Gastrocnemius medialis (tissue), 4 donors: ENCODE data around the gene TTYH3. TPM values are rescaled to one million over a fixed set of nuclear protein-coding genes. Genes with fewer than 3 reads are reported as not detected.

Experiments used
- ATAC-seq, 2 donors: fragments of 150-250 bp; one replicate each; pipeline ENCODE4 v1.9.1; 2016
- DNase-seq, 2 donors: peaks; one replicate each; pipeline ENCODE4 v3.0.0-alpha.2; 2019
- H3K27ac ChIP-seq, 4 donors: fragments of 200-600 bp; sonication (generic); 1 replicate in 1 of 4; 2 replicates in 3 of 4; pipeline ENCODE4 v1.5.1; 2016 to 2018; ENCODE audit warnings: mild to moderate bottlenecking in 2 of 4, moderate library complexity in 1 of 4
- H3K27me3 ChIP-seq, 3 donors: fragments of 200-600 bp; sonication (generic) in 2 of 3; 1 replicate in 1 of 3; 2 replicates in 2 of 3; pipeline versions ENCODE4 v1.5.1 to v1.6.0; 2016 to 2019; ENCODE audit warnings: mild to moderate bottlenecking in 1 of 3, moderate library complexity in 1 of 3
- H3K36me3 ChIP-seq, 2 donors: fragments of 200-600 bp; sonication (generic) in 1 of 2; one replicate each; pipeline ENCODE4 v1.5.1; 2017 to 2018
- H3K4me1 ChIP-seq, 2 donors: fragments of 200-600 bp; sonication (generic) in 1 of 2; one replicate each; pipeline ENCODE4 v1.5.1; 2016 to 2017; ENCODE audit warnings: mild to moderate bottlenecking in 2 of 2
- H3K4me3 ChIP-seq, 4 donors: fragments of 200-600 bp; sonication (generic) in 3 of 4; 1 replicate in 1 of 4; 2 replicates in 3 of 4; pipeline ENCODE4 v1.5.1; 2016 to 2019; ENCODE audit warnings: mild to moderate bottlenecking in 2 of 4
- H3K9me3 ChIP-seq, 3 donors: fragments of 200-600 bp; sonication (generic) in 2 of 3; 1 replicate in 1 of 3; 2 replicates in 2 of 3; pipeline ENCODE4 v1.5.1; 2016 to 2019
- CTCF ChIP-seq, 5 experiments: fragments of 450-650 bp in 3 of 5; fragments of 200-600 bp in 2 of 5; sonication (generic) in 2 of 5; IDR thresholded peaks in 4 of 5; conservative IDR thresholded peaks in 1 of 5; 1 replicate in 4 of 5; 2 replicates in 1 of 5; pipeline ENCODE4 v1.5.1; 2016 to 2019; ENCODE audit warnings: antibody characterized with exemption in 5 of 5, mild to moderate bottlenecking in 3 of 5, moderate library complexity in 3 of 5
- POLR2A ChIP-seq, 2 donors: fragments of 450-650 bp; IDR thresholded peaks; one replicate each; pipeline ENCODE4 v1.6.1; 2017; ENCODE audit warnings: antibody characterized with exemption in 2 of 2, mild to moderate bottlenecking in 2 of 2, moderate library complexity in 2 of 2
- in situ Hi-C, 4 donors: fragments of 200-750 bp; cut with MboI; loops; one replicate each; pipeline versions ENCODE4 v1.15.0 to v1.8.0; 2017; ENCODE audit warnings: low sequenced_read_pairs in 4 of 4
- intact Hi-C: fragments of 100-400 bp; cut with DNase I; formaldehyde crosslinking; loops from one replicate; pipeline ENCODE4 v1.15.1; 2023; ENCODE audit warnings: low total_unique reads
- total RNA-seq, 4 donors: library from RNA; depleted of rRNA; stranded (reverse); fragments of >200 nt; gene quantifications; one replicate each; pipeline versions ENCODE4 v1.1.0 to v1.2.3, GENCODE V29; 2016

The TTYH3 gene
- total RNA-seq, 4 donors from 2014 or later: 2.9 to 14.8 (median 5.2) TPM

DNA sequence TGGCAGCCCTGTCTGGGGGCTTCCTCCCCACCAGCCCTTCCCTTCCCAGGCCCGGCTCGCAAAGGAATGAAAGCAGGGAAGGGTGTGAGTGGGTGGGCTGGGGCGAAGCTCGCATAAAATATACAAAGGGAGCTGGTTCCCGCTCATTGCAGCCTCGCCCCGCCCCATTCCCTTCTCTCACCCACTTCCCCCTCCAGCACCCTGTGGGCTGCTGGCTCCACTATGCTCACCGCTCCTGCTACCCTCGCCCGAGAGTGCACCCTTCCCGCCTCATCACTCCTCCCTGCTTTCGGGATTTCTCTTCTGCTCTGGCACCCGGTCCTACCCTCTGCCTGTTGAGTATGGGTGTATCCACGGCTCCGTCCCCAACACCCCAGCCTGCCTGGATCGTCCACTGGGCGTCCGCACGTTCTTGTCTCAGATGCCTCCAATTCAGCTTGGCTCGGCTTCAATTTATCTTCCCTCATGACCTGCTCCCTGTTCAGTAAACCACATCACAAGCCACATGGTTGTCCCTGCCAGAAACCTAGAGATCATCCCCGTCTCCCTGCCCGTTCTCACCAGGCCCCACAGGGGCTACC is 14.4 kb upstream of the TTYH3 start:
- TF ChIP-seq CTCF (IDR thresholded peaks at IDR 0.05 in 4 of 5, conservative IDR thresholded peaks at IDR 0.05 in 1 of 5): no peak
- no peak for TF ChIP-seq POLR2A (IDR thresholded peaks at IDR 0.05)
- H3K4me1 ChIP-seq: peaks cover 27 to 35% of the 10 kb centered on the region in 2 donors
- ATAC-seq (no peak), DNase-seq (no peak)
- H3K27me3 ChIP-seq: no peaks in the 10 kb centered on the region
- no peaks in the 10 kb centered on the region for H3K36me3 ChIP-seq
- H3K9me3 ChIP-seq: no peaks in the 10 kb centered on the region
- H3K27ac ChIP-seq: no peak overlapping the region
- intact Hi-C loops (no loop called here), in situ Hi-C loops (no loop called here)
- H3K4me3 ChIP-seq: no peak overlapping the region

DNA sequence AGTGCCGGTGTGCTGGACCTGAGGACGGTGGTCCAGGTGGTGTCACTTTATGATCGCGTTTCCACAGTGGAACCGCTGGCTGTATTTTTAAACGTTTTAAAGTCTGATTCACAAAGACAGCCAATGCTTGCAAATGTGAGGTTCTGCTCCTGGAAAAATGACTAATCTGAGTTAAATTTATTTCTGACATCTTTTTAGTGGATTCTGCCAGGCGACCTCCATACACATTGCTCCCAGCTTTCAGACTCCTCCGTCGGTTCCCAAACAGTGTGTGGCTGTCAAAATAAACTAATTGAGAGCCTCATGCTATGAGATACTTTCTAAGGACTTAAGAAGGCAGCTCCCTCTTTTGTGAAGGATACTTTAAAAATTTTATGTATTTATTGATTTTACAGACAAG is 12.7 kb upstream of the TTYH3 start:
- H3K4me1 ChIP-seq: peaks cover 16 to 22% of the 10 kb centered on the region in 2 donors
- no peak overlapping the region for H3K4me3 ChIP-seq
- H3K36me3 ChIP-seq: no peaks in the 10 kb centered on the region
- ATAC-seq (no peak), DNase-seq (no peak)
- H3K9me3 ChIP-seq: no peaks in the 10 kb centered on the region
- in situ Hi-C loops: no loop called here
- intact Hi-C loops: no loop called here
- no peak for TF ChIP-seq CTCF (IDR thresholded peaks at IDR 0.05 in 4 of 5, conservative IDR thresholded peaks at IDR 0.05 in 1 of 5)
- no peak for TF ChIP-seq POLR2A (IDR thresholded peaks at IDR 0.05)
- no peaks in the 10 kb centered on the region for H3K27me3 ChIP-seq
- no peak overlapping the region for H3K27ac ChIP-seq

- Histone ChIP-seq H3K27ac (no peak overlapping the region), H3K4me3 (no peak overlapping the region), H3K36me3 (no peaks in the 10 kb centered on the region), H3K4me1 (peaks cover 5 to 14% of the 10 kb centered on the region in 2 donors), H3K9me3 (no peaks in the 10 kb centered on the region), H3K27me3 (no peaks in the 10 kb centered on the region)
- ATAC-seq (no peak), DNase-seq (no peak)
- no peak for TF ChIP-seq CTCF (IDR thresholded peaks at IDR 0.05 in 4 of 5, conservative IDR thresholded peaks at IDR 0.05 in 1 of 5)
- no peak for TF ChIP-seq POLR2A (IDR thresholded peaks at IDR 0.05)
- in situ Hi-C loops (no loop called here), intact Hi-C loops (no loop called here)
Observed at GRCh38 chr7:2621061-2621828, 10.5 kb upstream of the TTYH3 start.

GRCh38 chr7:2621948-2622640 is 9.7 kb upstream of the TTYH3 start:
- H3K4me1 ChIP-seq: peaks cover 5 to 14% of the 10 kb centered on the region in 2 donors

More at GRCh38 chr7:2621948-2622640, 9.7 kb upstream of the TTYH3 start:
- no peak overlapping the region for H3K27ac ChIP-seq
- TF ChIP-seq CTCF (IDR thresholded peaks at IDR 0.05 in 4 of 5, conservative IDR thresholded peaks at IDR 0.05 in 1 of 5) (no peak), POLR2A (IDR thresholded peaks at IDR 0.05) (no peak)
- no peaks in the 10 kb centered on the region for H3K9me3 ChIP-seq
- no peak for DNase-seq
- no peak for ATAC-seq
- no peak overlapping the region for H3K4me3 ChIP-seq
- intact Hi-C loops: no loop called here
- no peaks in the 10 kb centered on the region for H3K36me3 ChIP-seq
- H3K27me3 ChIP-seq: no peaks in the 10 kb centered on the region
- in situ Hi-C loops: no loop called here
